HepG2 (cell line): Measurements from ENCODE around the gene NTPCR.

ENCODE experiments used
- ARHGAP35 ChIP-seq: sonication (generic); formaldehyde crosslinking; IDR thresholded peaks from 2 replicates; pipeline ENCODE4 v1.9.0; 2022; ENCODE audit warnings: mild to moderate bottlenecking, inconsistent platforms, moderate library complexity, missing genetic modification reagents, borderline replicate concordance
- JUND ChIP-seq: sonication (generic); formaldehyde crosslinking; IDR thresholded peaks from 2 replicates; pipeline ENCODE4 v1.8.0; 2022; ENCODE audit warnings: mild to moderate bottlenecking, missing genetic modification reagents
- PAX8 ChIP-seq: sonication (generic); formaldehyde crosslinking; IDR thresholded peaks from 2 replicates; pipeline ENCODE4 v1.8.0; 2022; ENCODE audit warnings: mild to moderate bottlenecking, missing genetic modification reagents, borderline replicate concordance
- POLR2AphosphoS5 ChIP-seq: IDR thresholded peaks from 2 replicates; pipeline ENCODE4 v1.6.1; 2012; ENCODE audit warnings: low read depth, low read length

DNA sequence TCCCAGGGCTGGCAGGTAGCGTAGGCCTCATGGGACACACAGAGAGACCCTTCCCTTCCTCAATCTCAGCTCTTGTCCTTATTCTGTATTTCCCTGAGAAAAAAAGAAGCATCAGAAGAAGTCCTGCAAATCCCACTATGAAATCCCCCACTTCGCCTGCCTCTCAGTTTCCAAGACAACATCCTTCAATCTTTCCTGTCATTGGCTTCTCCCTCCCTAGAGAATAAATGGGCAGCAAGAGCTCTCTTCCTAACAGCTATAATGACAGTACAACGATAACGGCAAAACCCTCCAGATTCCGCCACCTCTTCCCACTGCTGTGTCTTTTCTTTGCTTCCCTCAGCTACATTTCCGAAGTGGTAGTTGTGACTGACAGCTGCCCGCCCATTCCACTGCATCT is 41.6 kb upstream of the NTPCR start:
- TF ChIP-seq PAX8 (CRISPR knock-in tag) (no peak), POLR2AphosphoS5 (no peak), ARHGAP35 (CRISPR knock-in tag) (no peak), JUND (CRISPR knock-in tag) (no peak)
